HepG2 (cell line): ENCODE measurements around the gene NCR3LG1. TPM values are rescaled to one million over a fixed set of nuclear protein-coding genes. Genes with fewer than 3 reads are reported as not detected.

ENCODE experiments used
- ATAC-seq: fragments of 200-7000 bp; cut with Tn5 transposase; 3 replicates; pipeline ENCODE4 v1.9.1; 2020; ENCODE audit warnings: mild to moderate bottlenecking, moderate library complexity
- BruUV-seq: library from RNA; stranded (reverse); fragments of 400-500 nt; replicated peaks from 2 replicates; lab custom pipeline; 2021; lab: Mats Ljungman, UMichigan
- CTCF ChIA-PET: fragments of 300-600 bp; formaldehyde crosslinking; extraction: SDS; loops from one replicate; lab custom pipeline; 2021; ENCODE audit warnings: low total read pairs, inconsistent platforms, low intra/inter-chr PET ratio; lab: Yijun Ruan, JAX
- POLR2A ChIA-PET: fragments of 350-600 bp; sonication (Branson Sonifier 250); formaldehyde crosslinking; loops from one replicate; lab custom pipeline; 2020; ENCODE audit warnings: antibody characterized with exemption, inconsistent platforms; lab: Yijun Ruan, JAX
- DNase-seq: peaks from one replicate; pipeline ENCODE4 v3.0.0-alpha.2; 2015; ENCODE audit warnings: low spot score
- FAIRE-seq: peaks from 3 replicates; lab custom pipeline; 2011; peaks lifted over from hg19 to GRCh38; lab: Jason Lieb, UNC
- H2AFZ ChIP-seq: one replicate; pipeline ENCODE4 v1.6.1; 2011; ENCODE audit warnings: low read length, inconsistent platforms
- H3K27ac ChIP-seq: fragments of 300-600 bp; 3 replicates; pipeline ENCODE4 v1.8.0; 2011; ENCODE audit warnings: mixed run types, mild to moderate bottlenecking, mixed read lengths, low read length, inconsistent platforms; ENCODE audit not compliant: insufficient read depth; ENCODE audit errors: extremely low read length
- H3K27me3 ChIP-seq, 2 experiments: fragments of 200-600 bp in 1 of 2; 2 replicates in 1 of 2; 3 replicates in 1 of 2; pipeline versions ENCODE4 v1.6.0 to v1.8.0; 2011; ENCODE audit warnings: low read length in 2 of 2, mild to moderate bottlenecking in 2 of 2, moderate library complexity in 2 of 2, inconsistent platforms in 1 of 2; ENCODE audit not compliant: insufficient read depth in 2 of 2, control insufficient read depth in 1 of 2
- H3K36me3 ChIP-seq, 2 experiments: fragments of 200-600 bp in 1 of 2; replicated peaks in 1 of 2; 2 replicates in 1 of 2; 3 replicates in 1 of 2; pipeline versions ENCODE4 v1.5.1 to v1.8.0; 2011; ENCODE audit warnings: low read length in 2 of 2, inconsistent platforms in 1 of 2; ENCODE audit not compliant: insufficient read depth in 2 of 2, control insufficient read depth in 1 of 2
- H3K4me1 ChIP-seq: 2 replicates; pipeline ENCODE4 v1.5.1; 2012; ENCODE audit warnings: low read length, inconsistent platforms; ENCODE audit not compliant: insufficient read depth
- H3K4me2 ChIP-seq: 2 replicates; pipeline ENCODE4 v1.6.0; 2011; ENCODE audit warnings: low read depth, low read length, inconsistent platforms
- H3K4me3 ChIP-seq, 3 experiments: fragments of 200-600 bp in 1 of 3; sonication (generic), shearing (Covaris generic) in 1 of 3; replicated peaks in 1 of 3; 2 replicates each; pipeline ENCODE4 v1.5.1; 2011 to 2016; ENCODE audit warnings: low read length in 3 of 3, inconsistent platforms in 2 of 3, low read depth in 2 of 3, mild to moderate bottlenecking in 2 of 3, control low read depth in 1 of 3, mixed read lengths in 1 of 3; ENCODE audit not compliant: insufficient read depth in 1 of 3
- H3K79me2 ChIP-seq: one replicate; pipeline ENCODE4 v1.6.1; 2011; ENCODE audit warnings: low read length, inconsistent platforms; ENCODE audit not compliant: insufficient read depth
- H3K9ac ChIP-seq: 2 replicates; pipeline ENCODE4 v1.6.0; 2011; ENCODE audit warnings: mild to moderate bottlenecking, low read depth, low read length, inconsistent platforms; ENCODE audit not compliant: insufficient read depth
- H3K9me3 ChIP-seq: 2 replicates; pipeline ENCODE4 v1.5.1; 2012; ENCODE audit warnings: mild to moderate bottlenecking, low read length
- H4K20me1 ChIP-seq: 2 replicates; pipeline ENCODE4 v1.6.0; 2011; ENCODE audit warnings: inconsistent platforms, mild to moderate bottlenecking, low read length, moderate library complexity; ENCODE audit not compliant: insufficient read depth
- CBX5 ChIP-seq: sonication (generic); formaldehyde crosslinking; IDR thresholded peaks from 2 replicates; pipeline ENCODE4 v1.4.0; 2020; ENCODE audit warnings: missing genetic modification reagents, borderline replicate concordance
- CENPX ChIP-seq: sonication (generic); formaldehyde crosslinking; IDR thresholded peaks from 2 replicates; pipeline ENCODE4 v1.9.0; 2021; ENCODE audit warnings: mild to moderate bottlenecking, missing genetic modification reagents, moderate library complexity
- HMG20A ChIP-seq: IDR thresholded peaks from 2 replicates; pipeline ENCODE4 v1.6.1; 2016; ENCODE audit warnings: borderline replicate concordance
- SKI ChIP-seq: fragments of 450-650 bp; IDR thresholded peaks from one replicate; pipeline ENCODE4 v1.6.1; 2018; ENCODE audit warnings: mild to moderate bottlenecking; ENCODE audit not compliant: partially characterized antibody
- ZNF234 ChIP-seq: sonication (generic); formaldehyde crosslinking; conservative IDR thresholded peaks from 2 replicates; pipeline ENCODE4 v1.5.1; 2020; ENCODE audit warnings: mild to moderate bottlenecking, missing genetic modification reagents
- ZNF607 ChIP-seq: sonication (generic); formaldehyde crosslinking; IDR thresholded peaks from 2 replicates; pipeline ENCODE4 v1.5.1; 2020; ENCODE audit warnings: missing genetic modification reagents, mild to moderate bottlenecking, borderline replicate concordance
- ZNF841 ChIP-seq: sonication (generic); formaldehyde crosslinking; IDR thresholded peaks from 2 replicates; pipeline ENCODE4 v1.8.1; 2023; ENCODE audit warnings: missing genetic modification reagents, borderline replicate concordance
- WGBS: methylation state at CpG from one replicate; pipeline ENCODE4 v1.1.6; 2017; ENCODE audit warnings: low lambda C conversion rate; 5-methylcytosine and 5-hydroxymethylcytosine counted together
- in situ Hi-C: cut with HindIII; loops from 2 replicates; pipeline ENCODE4 v1.10.0; 2017; ENCODE audit warnings: low pct_unique_long_range_greater_than_20kb; ENCODE audit not compliant: extremely low pct_ligation_motif_present
- intact Hi-C: fragments of 100-400 bp; cut with micrococcal nuclease; formaldehyde crosslinking; loops from one replicate; pipeline ENCODE4 v1.10.0; 2022; ENCODE audit not compliant: unreplicated experiment
- polyA plus RNA-seq, 8 experiments: library from polyadenylated mRNA; depleted of rRNA in 3 of 8; stranded (reverse) in 7 of 8; unstranded in 1 of 8; fragments of >200 nt; fragmentation: Illumina TruSeq in 4 of 8; extraction: Trizol in 4 of 8; gene quantifications; 2 replicates each; pipeline versions ENCODE4 v1.2.1 to v1.2.3, GENCODE V29; 2011 to 2016; ENCODE audit warnings: low read depth in 4 of 8, missing spikeins in 1 of 8, mixed read lengths in 1 of 8; ENCODE audit not compliant: insufficient read depth in 1 of 8
- total RNA-seq, 5 experiments: library from RNA; depleted of rRNA; stranded (reverse); fragments of >200 nt; fragmentation: Illumina TruSeq; extraction: Trizol; gene quantifications; 2 replicates each; pipeline ENCODE4 v1.2.3, GENCODE V29; 2016; ENCODE audit warnings: low read depth in 1 of 5
- TF ChIP-seq, protein P1 (sequence below): sonication (generic); formaldehyde crosslinking; IDR thresholded peaks from 2 replicates; pipeline ENCODE4 v1.5.1; 2020; ENCODE audit warnings: mild to moderate bottlenecking, missing genetic modification reagents, borderline replicate concordance
- TF ChIP-seq, protein P2 (sequence below): sonication (generic); formaldehyde crosslinking; IDR thresholded peaks from 2 replicates; pipeline ENCODE4 v1.4.0; 2020; ENCODE audit warnings: mild to moderate bottlenecking, low read depth, missing genetic modification reagents
- TF ChIP-seq, protein P3 (sequence below): sonication (generic); formaldehyde crosslinking; IDR thresholded peaks from 2 replicates; pipeline ENCODE4 v1.4.0; 2020; ENCODE audit warnings: missing genetic modification reagents

NCR3LG1 gene
- total and polyA plus RNA-seq, 2 of the 13 experiments (the other 11 are each of a cell fraction or from before 2014, with no cell fraction given) = 16.1 to 25.1 TPM

DNA sequence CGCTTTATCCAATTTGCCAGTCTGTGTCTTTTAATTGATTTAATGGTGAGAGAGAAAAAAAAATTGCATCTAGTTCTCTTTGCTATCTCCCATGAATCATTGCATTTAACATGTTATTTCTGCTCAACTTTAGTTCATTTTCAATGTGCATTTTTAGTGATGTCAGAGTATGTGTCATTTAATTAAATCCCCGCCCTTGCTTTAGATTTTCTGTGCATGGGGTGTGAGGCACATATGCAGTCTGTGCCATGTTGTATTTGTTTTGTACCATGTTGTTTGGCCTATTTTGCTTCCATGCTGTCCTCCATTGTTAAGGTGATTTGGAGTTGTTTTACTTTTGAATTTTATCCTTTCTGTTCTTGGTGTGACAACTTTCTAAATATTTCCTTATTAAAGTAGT, 8.3 kb upstream of the NCR3LG1 start:
- in situ Hi-C loops = no loop called here
- Histone ChIP-seq H3K36me3 (no peaks in the 10 kb centered on the region), H3K27ac (no peak overlapping the region), H4K20me1 (no peaks in the 10 kb centered on the region), H3K4me2 (no peak overlapping the region), H2AFZ (no peak overlapping the region), H3K4me1 (no peaks in the 10 kb centered on the region), H3K9me3 (no peaks in the 10 kb centered on the region), H3K9ac (no peak overlapping the region), H3K4me3 (no peak overlapping the region), H3K79me2 (no peaks in the 10 kb centered on the region), H3K27me3 (no peaks in the 10 kb centered on the region; a peak in 1 of 5 replicates)
- intact Hi-C loops = no loop called here
- TF ChIP-seq CENPX (CRISPR knock-in tag) (no peak), ZNF607 (CRISPR knock-in tag) (no peak), HMG20A (CRISPR knock-in tag) (no peak), ZNF841 (no peak), ZNF234 (CRISPR knock-in tag) (no peak), CBX5 (CRISPR knock-in tag) (no peak), SKI (no peak)
- TF ChIP-seq, protein P1, sequence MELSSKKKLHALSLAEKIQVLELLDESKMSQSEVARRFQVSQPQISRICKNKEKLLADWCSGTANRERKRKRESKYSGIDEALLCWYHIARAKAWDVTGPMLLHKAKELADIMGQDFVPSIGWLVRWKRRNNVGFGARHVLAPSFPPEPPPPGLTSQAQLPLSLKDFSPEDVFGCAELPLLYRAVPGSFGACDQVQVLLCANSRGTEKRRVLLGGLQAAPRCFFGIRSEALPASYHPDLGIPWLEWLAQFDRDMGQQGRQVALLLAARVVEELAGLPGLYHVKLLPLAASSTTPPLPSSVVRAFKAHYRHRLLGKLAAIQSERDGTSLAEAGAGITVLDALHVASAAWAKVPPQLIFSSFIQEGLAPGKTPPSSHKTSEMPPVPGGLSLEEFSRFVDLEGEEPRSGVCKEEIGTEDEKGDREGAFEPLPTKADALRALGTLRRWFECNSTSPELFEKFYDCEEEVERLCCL (CRISPR knock-in tag) = no peak
- TF ChIP-seq, protein P2, sequence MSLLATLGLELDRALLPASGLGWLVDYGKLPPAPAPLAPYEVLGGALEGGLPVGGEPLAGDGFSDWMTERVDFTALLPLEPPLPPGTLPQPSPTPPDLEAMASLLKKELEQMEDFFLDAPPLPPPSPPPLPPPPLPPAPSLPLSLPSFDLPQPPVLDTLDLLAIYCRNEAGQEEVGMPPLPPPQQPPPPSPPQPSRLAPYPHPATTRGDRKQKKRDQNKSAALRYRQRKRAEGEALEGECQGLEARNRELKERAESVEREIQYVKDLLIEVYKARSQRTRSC (CRISPR knock-in tag) = no peak
- TF ChIP-seq, protein P3, sequence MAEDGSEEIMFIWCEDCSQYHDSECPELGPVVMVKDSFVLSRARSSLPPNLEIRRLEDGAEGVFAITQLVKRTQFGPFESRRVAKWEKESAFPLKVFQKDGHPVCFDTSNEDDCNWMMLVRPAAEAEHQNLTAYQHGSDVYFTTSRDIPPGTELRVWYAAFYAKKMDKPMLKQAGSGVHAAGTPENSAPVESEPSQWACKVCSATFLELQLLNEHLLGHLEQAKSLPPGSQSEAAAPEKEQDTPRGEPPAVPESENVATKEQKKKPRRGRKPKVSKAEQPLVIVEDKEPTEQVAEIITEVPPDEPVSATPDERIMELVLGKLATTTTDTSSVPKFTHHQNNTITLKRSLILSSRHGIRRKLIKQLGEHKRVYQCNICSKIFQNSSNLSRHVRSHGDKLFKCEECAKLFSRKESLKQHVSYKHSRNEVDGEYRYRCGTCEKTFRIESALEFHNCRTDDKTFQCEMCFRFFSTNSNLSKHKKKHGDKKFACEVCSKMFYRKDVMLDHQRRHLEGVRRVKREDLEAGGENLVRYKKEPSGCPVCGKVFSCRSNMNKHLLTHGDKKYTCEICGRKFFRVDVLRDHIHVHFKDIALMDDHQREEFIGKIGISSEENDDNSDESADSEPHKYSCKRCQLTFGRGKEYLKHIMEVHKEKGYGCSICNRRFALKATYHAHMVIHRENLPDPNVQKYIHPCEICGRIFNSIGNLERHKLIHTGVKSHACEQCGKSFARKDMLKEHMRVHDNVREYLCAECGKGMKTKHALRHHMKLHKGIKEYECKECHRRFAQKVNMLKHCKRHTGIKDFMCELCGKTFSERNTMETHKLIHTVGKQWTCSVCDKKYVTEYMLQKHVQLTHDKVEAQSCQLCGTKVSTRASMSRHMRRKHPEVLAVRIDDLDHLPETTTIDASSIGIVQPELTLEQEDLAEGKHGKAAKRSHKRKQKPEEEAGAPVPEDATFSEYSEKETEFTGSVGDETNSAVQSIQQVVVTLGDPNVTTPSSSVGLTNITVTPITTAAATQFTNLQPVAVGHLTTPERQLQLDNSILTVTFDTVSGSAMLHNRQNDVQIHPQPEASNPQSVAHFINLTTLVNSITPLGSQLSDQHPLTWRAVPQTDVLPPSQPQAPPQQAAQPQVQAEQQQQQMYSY (CRISPR knock-in tag) = no peak
- BruUV-seq = no TSS peak
- POLR2A ChIA-PET = no interaction called here
- no peak for DNase-seq
- FAIRE-seq = no peak
- CTCF ChIA-PET = no interaction called here
- ATAC-seq = no peak
- 98% methylated on average over 2 of the region's 2 CpGs for WGBS
